ENCODE data around the gene CHKA. TPM values are rescaled to one million over a fixed set of nuclear protein-coding genes. Genes with fewer than 3 reads are reported as not detected.

CHKA gene
- total RNA-seq, result 10 to 100 TPM; 17.6 to 17.8 TPM

DNA sequence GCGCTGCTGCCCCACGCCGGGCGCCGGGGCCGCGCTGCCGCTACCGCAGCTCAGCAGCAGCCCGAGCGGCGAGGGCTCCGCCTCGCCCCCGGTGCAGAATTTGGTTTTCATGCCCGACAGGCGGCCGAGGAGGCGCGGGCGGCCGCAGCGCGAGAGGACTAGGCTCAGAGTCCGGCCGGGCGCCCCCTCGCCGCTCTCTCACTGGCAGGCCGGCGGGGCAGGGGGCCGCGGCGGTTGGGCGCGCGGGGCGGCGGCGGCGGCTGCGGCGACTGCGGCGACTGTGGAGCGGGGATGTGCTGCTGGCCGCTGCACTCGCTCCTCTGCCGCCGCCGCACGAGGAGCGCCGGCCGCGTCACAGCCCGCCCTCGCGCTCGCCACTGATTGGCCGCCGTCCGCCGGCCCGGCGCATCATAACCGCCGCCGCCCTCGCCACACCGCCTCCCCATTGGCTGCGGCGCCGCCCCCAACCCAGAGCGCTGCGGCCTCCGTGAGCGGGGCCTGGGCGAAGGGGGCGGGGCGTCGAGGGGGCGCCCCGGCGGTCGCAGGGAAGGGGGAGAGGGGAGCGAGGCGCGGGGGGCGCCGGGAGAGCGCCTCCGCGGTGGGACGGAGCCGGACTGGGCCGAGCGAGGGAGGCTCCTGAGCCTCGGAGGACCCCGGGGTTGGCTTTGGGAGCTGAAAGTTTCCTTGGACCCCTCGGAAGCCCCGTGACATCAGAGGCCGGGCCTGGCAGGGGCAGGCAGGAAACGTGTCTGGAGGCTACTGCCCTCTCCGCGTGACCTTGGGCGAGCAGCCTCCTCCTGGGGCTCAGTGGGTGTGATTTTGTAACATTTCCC is at the start of gene CHKA:
Gene CHKA (minus strand): TSS at position 322 of the 833 bp plus-strand sequence. CDS start 211 bp downstream, at position 111.
- Mint-ChIP-seq H3K27ac (peak within 1 kb of the TSS; percentile 89), H3K4me3 (peak within 1 kb of the TSS; percentile 88), H3K9me3 (no peaks in the 10 kb centered on the region), H3K27me3 (no peaks in the 10 kb centered on the region), H3K4me1 (peaks cover 23% of the 10 kb centered on the region), H3K36me3 (peaks cover 7% of the 10 kb centered on the region)
- DNase-seq, result peak; percentile 96

DNA sequence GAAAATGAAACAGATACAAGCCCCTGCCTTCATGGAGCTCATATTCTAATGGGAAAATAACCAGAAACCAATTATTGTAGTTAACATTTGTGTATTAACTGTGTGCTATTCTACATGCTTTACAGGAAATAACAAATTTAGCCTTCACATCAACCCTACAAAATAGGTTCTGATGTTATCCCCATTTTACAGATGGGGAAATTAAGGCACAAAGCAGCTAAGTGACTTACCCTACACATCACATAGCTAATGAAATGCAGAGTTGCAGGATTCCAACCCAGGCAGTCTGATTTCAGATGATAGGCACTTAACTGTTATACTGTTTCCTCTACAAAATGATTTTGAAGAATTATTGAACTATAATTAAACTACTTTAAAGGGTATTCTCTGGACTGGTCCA is 48.3 kb upstream of the CHKA start:
- no peak for DNase-seq
- no peaks in the 10 kb centered on the region for H3K4me1 Mint-ChIP-seq
- peaks cover 2% of the 10 kb centered on the region for H3K36me3 Mint-ChIP-seq
- no peaks in the 10 kb centered on the region for H3K27me3 Mint-ChIP-seq
- no peak overlapping the region for H3K27ac Mint-ChIP-seq
- H3K9me3 Mint-ChIP-seq, result no peaks in the 10 kb centered on the region
- no peak overlapping the region for H3K4me3 Mint-ChIP-seq

DNA sequence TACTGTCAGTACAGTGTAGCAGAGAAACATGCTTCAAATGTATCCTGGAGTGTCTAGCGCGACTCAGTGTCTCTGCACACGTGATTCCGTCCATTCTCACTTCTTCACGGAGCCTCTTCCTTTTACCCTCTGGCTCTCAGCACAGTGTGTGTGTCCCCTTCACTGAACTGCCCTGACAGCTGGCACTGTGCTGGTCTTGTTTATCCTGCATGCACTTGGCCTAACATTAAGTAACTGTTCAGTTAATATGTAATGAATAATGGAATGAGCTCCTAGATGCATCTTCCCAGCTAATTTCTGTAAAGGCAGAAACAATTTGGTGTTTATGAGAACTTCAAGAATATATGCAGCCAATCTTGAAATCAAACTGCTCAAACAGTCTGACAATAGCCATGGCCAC is 47.5 kb upstream of the CHKA start:
- no peaks in the 10 kb centered on the region for H3K27me3 Mint-ChIP-seq
- H3K4me1 Mint-ChIP-seq, result no peaks in the 10 kb centered on the region
- DNase-seq, result no peak
- no peaks in the 10 kb centered on the region for H3K9me3 Mint-ChIP-seq
- peaks cover 2% of the 10 kb centered on the region for H3K36me3 Mint-ChIP-seq
- H3K4me3 Mint-ChIP-seq, result no peak overlapping the region
- H3K27ac Mint-ChIP-seq, result no peak overlapping the region

DNA sequence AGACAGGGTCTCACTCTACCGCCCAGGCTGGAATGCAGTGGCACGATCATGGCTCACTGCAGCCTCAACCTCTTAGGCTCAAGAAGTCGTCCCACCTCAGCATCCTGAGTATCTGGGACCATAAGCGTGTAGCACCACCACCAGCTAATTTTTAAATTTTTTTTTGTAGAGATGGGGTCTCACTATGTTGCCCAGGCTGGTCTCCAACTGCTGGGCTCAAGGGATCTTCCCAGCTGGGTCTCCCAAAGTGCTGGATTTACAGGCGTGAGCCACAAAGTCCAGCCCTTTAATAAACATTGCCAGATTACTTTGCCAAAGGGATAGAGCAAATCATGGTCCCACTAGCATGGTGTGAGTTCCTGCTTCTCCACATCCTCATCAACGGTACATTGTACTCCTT is 46.3 kb upstream of the CHKA start:
- Mint-ChIP-seq H3K4me1 (no peaks in the 10 kb centered on the region), H3K27ac (no peak overlapping the region), H3K4me3 (no peak overlapping the region), H3K9me3 (no peaks in the 10 kb centered on the region), H3K27me3 (no peaks in the 10 kb centered on the region), H3K36me3 (peaks cover 2% of the 10 kb centered on the region)
- DNase-seq, result no peak

DNA sequence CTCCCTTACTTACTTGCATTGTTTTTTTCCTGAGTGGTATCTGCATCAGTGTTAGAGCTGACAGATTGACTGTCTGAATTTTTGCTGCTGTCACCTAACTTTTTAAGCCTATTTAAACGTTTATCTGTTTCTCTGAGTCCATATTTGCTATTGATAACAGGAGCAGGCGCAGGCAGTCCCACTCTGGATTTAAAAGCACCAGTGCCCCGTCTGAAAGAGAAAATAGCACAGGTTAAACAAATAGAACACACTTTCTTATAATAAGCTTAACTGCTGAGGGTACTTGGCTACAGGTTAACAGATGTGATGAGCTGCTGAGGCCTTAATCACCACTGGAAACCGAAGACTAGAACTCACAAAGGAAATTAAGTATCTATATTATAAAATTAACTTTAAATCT is 45.8 kb upstream of the CHKA start:
- H3K27ac Mint-ChIP-seq, result no peak overlapping the region
- H3K9me3 Mint-ChIP-seq, result no peaks in the 10 kb centered on the region
- no peak for DNase-seq
- no peaks in the 10 kb centered on the region for H3K4me1 Mint-ChIP-seq
- H3K27me3 Mint-ChIP-seq, result no peaks in the 10 kb centered on the region
- peaks cover 2% of the 10 kb centered on the region for H3K36me3 Mint-ChIP-seq
- H3K4me3 Mint-ChIP-seq, result no peak overlapping the region

DNA sequence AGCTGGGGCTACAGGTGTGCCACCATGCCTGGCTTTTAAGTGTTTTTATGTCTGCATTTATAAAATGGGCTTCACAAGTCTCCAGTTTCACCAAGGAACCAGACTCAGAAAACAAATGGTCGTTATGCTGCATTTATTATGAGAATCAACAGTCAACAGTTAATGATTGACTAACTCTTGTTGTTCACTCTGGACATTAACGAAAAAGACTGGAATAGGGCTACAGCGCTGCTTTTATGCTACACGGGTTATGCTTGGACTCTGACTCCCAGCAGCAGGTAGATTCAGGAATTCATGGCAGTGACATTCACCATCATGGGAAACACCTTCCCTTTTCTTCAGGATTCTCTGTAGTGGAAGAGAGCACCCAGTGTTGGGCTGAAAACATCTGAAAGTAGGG is 44.4 kb upstream of the CHKA start:
- no peak for DNase-seq
- no peaks in the 10 kb centered on the region for H3K4me1 Mint-ChIP-seq
- no peaks in the 10 kb centered on the region for H3K9me3 Mint-ChIP-seq
- no peak overlapping the region for H3K27ac Mint-ChIP-seq
- no peak overlapping the region for H3K4me3 Mint-ChIP-seq
- peaks cover 2% of the 10 kb centered on the region for H3K36me3 Mint-ChIP-seq
- no peaks in the 10 kb centered on the region for H3K27me3 Mint-ChIP-seq

DNA sequence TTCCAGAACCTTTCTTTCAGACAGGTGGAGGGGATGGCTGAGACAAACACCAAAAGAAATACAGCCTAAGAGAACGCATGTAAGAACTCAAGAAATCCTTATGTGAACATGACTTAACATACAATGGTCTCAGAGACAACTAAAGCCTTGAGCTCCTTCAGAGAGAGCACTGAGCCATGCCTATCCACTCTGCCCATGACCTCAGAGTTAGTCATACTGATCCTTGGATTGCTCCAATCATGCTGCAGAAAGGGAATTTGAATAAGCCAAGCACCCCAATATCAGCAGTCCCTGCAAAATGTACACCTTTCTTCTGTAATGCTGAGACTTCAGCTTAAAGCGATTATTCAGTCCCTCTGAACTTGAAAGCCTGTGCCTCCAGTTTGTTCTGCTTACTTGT is 43.2 kb upstream of the CHKA start:
- Mint-ChIP-seq H3K27me3 (no peaks in the 10 kb centered on the region), H3K36me3 (peaks cover 2% of the 10 kb centered on the region), H3K4me1 (no peaks in the 10 kb centered on the region), H3K9me3 (no peaks in the 10 kb centered on the region), H3K4me3 (no peak overlapping the region), H3K27ac (no peak overlapping the region)
- DNase-seq, result no peak

DNA sequence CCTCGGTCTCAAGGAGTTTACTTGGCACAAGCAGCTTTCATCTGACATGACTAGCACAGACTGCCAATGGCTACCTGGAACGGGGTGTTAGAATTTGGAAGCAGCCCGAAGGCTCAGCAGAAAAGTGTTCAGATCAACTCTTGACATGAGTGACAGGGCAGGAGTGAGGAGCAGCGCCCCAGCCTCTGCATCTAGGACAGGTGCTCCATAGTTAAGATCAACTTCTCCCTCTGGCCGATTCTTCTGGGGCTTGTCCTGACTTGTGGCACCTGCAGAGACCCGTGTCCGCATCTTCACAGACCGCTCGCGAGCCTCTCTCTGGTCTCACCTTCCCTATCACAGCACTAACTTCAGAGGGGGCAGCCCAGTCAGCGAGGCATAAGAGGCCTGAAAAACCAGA is 42.5 kb upstream of the CHKA start:
- H3K9me3 Mint-ChIP-seq, result no peaks in the 10 kb centered on the region
- no peaks in the 10 kb centered on the region for H3K27me3 Mint-ChIP-seq
- peaks cover under 1% of the 10 kb centered on the region for H3K36me3 Mint-ChIP-seq
- no peak overlapping the region for H3K27ac Mint-ChIP-seq
- no peak overlapping the region for H3K4me3 Mint-ChIP-seq
- DNase-seq, result no peak
- no peaks in the 10 kb centered on the region for H3K4me1 Mint-ChIP-seq

DNA sequence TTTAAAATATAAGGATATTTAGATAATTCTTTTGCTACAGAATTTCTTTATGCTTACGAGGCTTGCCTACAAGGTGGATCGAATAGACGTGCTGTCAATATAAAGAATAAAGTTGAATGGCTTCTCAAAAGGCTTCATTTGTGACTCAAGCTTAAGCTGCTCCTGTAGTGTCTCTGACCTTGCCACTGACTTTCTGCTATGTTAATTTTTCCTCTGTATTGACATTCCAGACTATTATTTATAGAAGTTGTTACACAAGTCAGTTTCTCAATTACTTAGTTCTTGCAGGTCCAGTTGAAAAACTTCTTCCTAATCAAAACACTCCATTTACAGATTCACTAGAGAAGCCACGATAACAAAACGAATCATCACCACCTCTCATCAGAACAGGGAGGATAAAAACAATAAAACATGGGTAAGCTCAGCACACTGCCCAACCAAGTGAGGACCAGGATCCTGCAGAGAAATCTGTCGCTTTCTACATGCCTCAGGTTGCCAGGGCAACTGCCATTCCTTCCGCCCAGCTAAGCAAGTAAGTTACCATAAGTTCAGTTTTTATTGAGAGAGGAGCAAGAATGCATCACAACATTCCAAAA is 39.0 kb upstream of the CHKA start:
- H3K36me3 Mint-ChIP-seq, result no peaks in the 10 kb centered on the region
- no peak overlapping the region for H3K4me3 Mint-ChIP-seq
- H3K27ac Mint-ChIP-seq, result no peak overlapping the region
- no peaks in the 10 kb centered on the region for H3K9me3 Mint-ChIP-seq
- no peaks in the 10 kb centered on the region for H3K27me3 Mint-ChIP-seq
- no peak for DNase-seq
- no peaks in the 10 kb centered on the region for H3K4me1 Mint-ChIP-seq

DNA sequence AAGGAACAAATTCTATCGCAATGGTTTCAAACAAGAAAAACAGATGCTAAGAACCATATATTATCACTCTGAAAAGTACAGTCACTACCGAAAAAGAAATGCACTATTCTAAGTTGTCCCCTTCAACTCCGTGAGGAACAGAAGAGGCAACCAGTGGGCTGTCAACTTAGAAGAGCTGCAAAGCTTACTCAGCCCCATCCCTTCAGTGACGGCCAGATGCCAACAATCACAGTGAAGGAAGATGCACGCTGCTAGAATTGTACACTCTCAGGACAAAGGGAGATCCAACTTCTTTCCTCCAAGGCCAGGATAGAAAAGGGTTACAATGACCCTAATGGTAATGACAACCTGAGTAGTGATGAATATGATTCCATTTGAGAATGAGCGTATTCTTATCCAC is 38.5 kb upstream of the CHKA start:
- Mint-ChIP-seq H3K27me3 (no peaks in the 10 kb centered on the region), H3K27ac (no peak overlapping the region), H3K4me3 (no peak overlapping the region), H3K4me1 (no peaks in the 10 kb centered on the region), H3K9me3 (no peaks in the 10 kb centered on the region), H3K36me3 (no peaks in the 10 kb centered on the region)
- no peak for DNase-seq

DNA sequence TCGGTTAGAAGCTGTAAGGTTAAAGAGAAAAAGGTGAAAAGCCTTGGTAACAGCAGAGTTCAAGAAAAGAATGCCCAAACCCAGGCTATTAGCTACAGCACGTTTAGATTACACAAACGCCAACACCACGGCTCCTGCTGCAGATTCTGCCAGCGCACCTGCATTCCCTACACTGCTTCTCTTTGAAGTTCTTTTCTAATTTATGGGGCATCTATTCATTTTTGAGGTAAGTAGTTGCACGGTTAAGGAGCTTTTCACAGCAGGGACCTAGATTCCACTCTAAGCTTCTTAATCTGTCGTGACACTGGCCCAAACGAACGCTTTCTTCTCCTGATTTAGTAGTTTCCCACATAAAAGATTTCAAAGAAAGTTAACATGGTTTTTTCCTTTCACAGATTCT is 38.0 kb upstream of the CHKA start:
- H3K27ac Mint-ChIP-seq, result no peak overlapping the region
- no peaks in the 10 kb centered on the region for H3K9me3 Mint-ChIP-seq
- H3K27me3 Mint-ChIP-seq, result no peaks in the 10 kb centered on the region
- no peak for DNase-seq
- no peaks in the 10 kb centered on the region for H3K36me3 Mint-ChIP-seq
- H3K4me3 Mint-ChIP-seq, result no peak overlapping the region
- no peaks in the 10 kb centered on the region for H3K4me1 Mint-ChIP-seq

DNA sequence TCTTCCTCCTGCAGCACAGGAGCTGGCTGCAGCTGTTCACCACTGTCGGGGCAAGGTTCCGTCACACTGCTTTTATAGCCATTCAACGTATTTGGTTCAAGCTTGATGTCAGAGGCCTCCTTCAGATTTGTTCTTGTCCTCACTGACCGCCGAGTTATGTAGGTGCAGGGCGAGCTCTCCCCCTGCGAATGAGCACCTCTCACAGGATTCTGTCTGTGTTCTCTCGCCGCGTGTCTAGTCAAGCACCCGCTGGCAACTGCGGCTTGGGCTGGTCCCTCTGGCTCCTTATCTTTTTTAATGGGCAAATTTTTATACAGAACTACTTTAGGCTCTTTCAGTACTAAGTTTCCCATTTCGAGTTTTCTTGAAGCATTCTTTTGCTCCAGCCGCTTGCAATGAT is 37.4 kb upstream of the CHKA start:
- no peak overlapping the region for H3K27ac Mint-ChIP-seq
- no peaks in the 10 kb centered on the region for H3K27me3 Mint-ChIP-seq
- H3K36me3 Mint-ChIP-seq, result no peaks in the 10 kb centered on the region
- H3K9me3 Mint-ChIP-seq, result no peaks in the 10 kb centered on the region
- no peak overlapping the region for H3K4me3 Mint-ChIP-seq
- H3K4me1 Mint-ChIP-seq, result no peaks in the 10 kb centered on the region
- DNase-seq, result no peak

DNA sequence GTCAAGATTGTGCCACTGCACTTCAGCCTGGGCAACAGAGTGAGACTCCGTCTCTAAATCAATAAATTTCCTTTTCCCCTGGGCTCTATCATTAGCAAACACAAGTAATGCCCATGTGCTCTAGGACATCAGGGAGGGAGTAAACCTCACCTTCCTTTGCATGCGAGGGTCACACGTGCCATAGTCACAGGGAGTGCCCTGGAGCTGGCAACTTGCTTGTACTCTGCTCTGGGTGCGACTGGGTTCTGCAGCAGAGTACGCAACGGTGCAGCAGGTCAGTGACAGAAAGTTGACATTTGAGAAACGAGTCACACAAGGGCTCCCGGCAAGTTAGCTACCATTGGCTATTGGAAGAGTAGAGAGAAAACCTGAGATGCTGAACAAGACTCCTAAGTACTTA is 32.6 kb upstream of the CHKA start:
- no peak for DNase-seq
- Mint-ChIP-seq H3K4me3 (no peak overlapping the region), H3K4me1 (no peaks in the 10 kb centered on the region), H3K36me3 (no peaks in the 10 kb centered on the region), H3K9me3 (no peaks in the 10 kb centered on the region), H3K27me3 (no peaks in the 10 kb centered on the region), H3K27ac (no peak overlapping the region)

DNA sequence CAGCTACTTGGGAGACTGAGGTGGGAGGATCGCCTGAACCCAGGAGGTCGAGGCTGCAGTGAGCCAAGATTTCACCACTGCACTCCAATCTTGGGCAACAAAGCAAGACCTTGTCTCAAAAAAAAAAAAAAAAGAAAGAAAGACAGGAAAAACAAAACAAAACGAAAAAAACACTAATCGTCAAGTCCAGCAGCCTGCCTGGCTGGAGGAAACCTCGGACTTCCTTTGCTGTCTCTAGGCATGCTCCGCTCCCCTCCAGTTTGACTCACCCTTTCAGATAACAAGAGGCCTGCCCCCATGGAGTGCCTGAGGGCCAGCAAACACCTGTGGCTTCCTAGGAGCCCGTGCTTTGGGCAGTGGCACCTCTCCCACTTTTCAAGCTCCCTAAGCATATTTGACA is 28.8 kb upstream of the CHKA start:
- Mint-ChIP-seq H3K4me1 (no peaks in the 10 kb centered on the region), H3K27me3 (no peaks in the 10 kb centered on the region), H3K4me3 (no peak overlapping the region), H3K27ac (no peak overlapping the region), H3K9me3 (no peaks in the 10 kb centered on the region), H3K36me3 (no peaks in the 10 kb centered on the region)
- DNase-seq, result no peak

DNA sequence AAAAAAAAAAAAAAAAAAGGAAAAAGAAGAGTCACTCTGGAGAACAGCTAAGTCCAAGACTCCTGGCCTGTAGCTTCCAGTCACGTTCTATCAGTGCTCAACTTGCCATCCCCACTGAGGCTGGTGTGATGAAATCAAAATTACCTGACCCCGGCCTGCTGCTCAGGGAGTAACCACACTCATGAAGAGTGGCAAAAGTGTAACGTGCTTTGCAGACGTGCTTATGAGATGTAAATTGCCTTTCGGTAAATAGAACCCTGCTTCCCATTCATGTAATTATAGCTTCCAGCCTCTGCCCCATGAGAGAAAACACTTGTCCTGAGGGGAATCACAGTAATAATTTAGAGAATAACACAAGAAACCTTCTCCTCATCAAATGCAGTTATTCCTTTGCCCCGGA is 28.2 kb upstream of the CHKA start:
- Mint-ChIP-seq H3K36me3 (no peaks in the 10 kb centered on the region), H3K4me3 (no peak overlapping the region), H3K9me3 (no peaks in the 10 kb centered on the region), H3K4me1 (no peaks in the 10 kb centered on the region), H3K27ac (no peak overlapping the region), H3K27me3 (no peaks in the 10 kb centered on the region)
- no peak for DNase-seq

DNA sequence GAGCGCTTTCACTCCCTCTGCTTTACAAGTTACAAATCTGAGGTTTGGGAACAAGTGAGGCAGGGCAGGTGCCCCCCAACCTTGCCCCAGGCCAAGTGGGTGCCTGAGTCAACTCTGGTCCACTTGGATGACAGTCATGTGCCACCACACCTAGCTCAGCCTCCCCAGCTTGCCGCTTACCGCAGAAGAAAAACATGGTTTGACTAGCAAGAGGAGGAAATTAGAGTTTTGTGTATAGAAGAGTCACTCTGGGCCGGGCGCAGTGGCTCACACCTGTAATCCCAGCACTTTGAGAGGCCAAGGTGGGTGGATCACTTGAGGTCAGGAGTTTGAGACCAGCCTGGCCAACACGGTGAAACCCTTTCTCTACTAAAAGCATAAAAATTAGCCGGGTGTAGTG is 27.7 kb upstream of the CHKA start:
- Mint-ChIP-seq H3K27ac (no peak overlapping the region), H3K27me3 (no peaks in the 10 kb centered on the region), H3K4me3 (no peak overlapping the region), H3K4me1 (no peaks in the 10 kb centered on the region), H3K9me3 (no peaks in the 10 kb centered on the region), H3K36me3 (no peaks in the 10 kb centered on the region)
- DNase-seq, result no peak
